Measurements from ENCODE around the gene PAPPA. TPM values are rescaled to one million over a fixed set of nuclear protein-coding genes. Genes with fewer than 3 reads are reported as not detected.

PAPPA gene
- polyA plus RNA-seq, 6 donors from 2014 or later: not detected

- Mint-ChIP-seq H3K4me3 (no peak overlapping the region), H3K9me3 (peaks cover 0 to 11% (median 3%) of the 10 kb centered on the region in 7 donors), H3K27ac (no peak overlapping the region), H3K4me1 (no peaks in the 10 kb centered on the region), H3K36me3 (no peaks in the 10 kb centered on the region), H3K27me3 (peaks cover 0 to 4% (median 0%) of the 10 kb centered on the region in 3 donors)
- no peak for ATAC-seq (ENCODE audit: low read depth in 2 of 2)
- no peak for DNase-seq
These were observed 199.4 kb downstream of the PAPPA start for GRCh38 chr9:116352958-116353357.

- DNase-seq (no peak), ATAC-seq (ENCODE audit: low read depth in 2 of 2) (no peak)
- H3K4me3 Mint-ChIP-seq: no peak overlapping the region
- H3K36me3 Mint-ChIP-seq: no peaks in the 10 kb centered on the region
- H3K27ac Mint-ChIP-seq: no peak overlapping the region
- H3K27me3 Mint-ChIP-seq: peaks cover 0 to 4% (median 0%) of the 10 kb centered on the region in 3 donors
- peaks cover 0 to 9% (median 3%) of the 10 kb centered on the region in 7 donors for H3K9me3 Mint-ChIP-seq
- no peaks in the 10 kb centered on the region for H3K4me1 Mint-ChIP-seq
These were observed 201.7 kb downstream of the PAPPA start for GRCh38 chr9:116355153-116355921.

- H3K4me3 Mint-ChIP-seq: no peak overlapping the region
- H3K27ac Mint-ChIP-seq: no peak overlapping the region
- H3K27me3 Mint-ChIP-seq: peaks cover 0 to 4% (median 0%) of the 10 kb centered on the region in 3 donors
- H3K4me1 Mint-ChIP-seq: no peaks in the 10 kb centered on the region
- no peak for ATAC-seq (ENCODE audit: low read depth in 2 of 2)
- no peaks in the 10 kb centered on the region for H3K36me3 Mint-ChIP-seq
- no peak for DNase-seq
- H3K9me3 Mint-ChIP-seq: peaks cover 0 to 7% (median 3%) of the 10 kb centered on the region in 7 donors
These were observed 204.7 kb downstream of the PAPPA start for GRCh38 chr9:116358251-116358650.

- Mint-ChIP-seq H3K4me3 (no peak overlapping the region), H3K36me3 (no peaks in the 10 kb centered on the region), H3K4me1 (no peaks in the 10 kb centered on the region), H3K9me3 (peaks cover 0 to 5% (median under 1%) of the 10 kb centered on the region in 7 donors), H3K27me3 (no peaks in the 10 kb centered on the region), H3K27ac (no peak overlapping the region)
- DNase-seq (no peak), ATAC-seq (ENCODE audit: low read depth in 2 of 2) (no peak)
These were observed 206.4 kb downstream of the PAPPA start for GRCh38 chr9:116360016-116360415.

- Mint-ChIP-seq H3K9me3 (peaks cover 0 to 4% (median 0%) of the 10 kb centered on the region in 7 donors), H3K4me1 (no peaks in the 10 kb centered on the region), H3K4me3 (no peak overlapping the region), H3K27ac (no peak overlapping the region), H3K36me3 (no peaks in the 10 kb centered on the region), H3K27me3 (no peaks in the 10 kb centered on the region)
- DNase-seq (no peak), ATAC-seq (ENCODE audit: low read depth in 2 of 2) (no peak)
These were observed 207.4 kb downstream of the PAPPA start for GRCh38 chr9:116360989-116361388.

- H3K27me3 Mint-ChIP-seq: no peaks in the 10 kb centered on the region
- peaks cover 0 to 4% (median 0%) of the 10 kb centered on the region in 7 donors for H3K9me3 Mint-ChIP-seq
- ATAC-seq (ENCODE audit: low read depth in 2 of 2) (no peak), DNase-seq (no peak)
- no peak overlapping the region for H3K27ac Mint-ChIP-seq
- H3K4me3 Mint-ChIP-seq: no peak overlapping the region
- no peaks in the 10 kb centered on the region for H3K4me1 Mint-ChIP-seq
- H3K36me3 Mint-ChIP-seq: no peaks in the 10 kb centered on the region
These were observed 208.0 kb downstream of the PAPPA start for GRCh38 chr9:116361547-116361946.

GRCh38 chr9:116362493-116362892 lies 208.9 kb downstream of the PAPPA start:
- ATAC-seq (ENCODE audit: low read depth in 2 of 2) (no peak), DNase-seq (no peak)
- no peaks in the 10 kb centered on the region for H3K36me3 Mint-ChIP-seq
- no peaks in the 10 kb centered on the region for H3K4me1 Mint-ChIP-seq
- peaks cover 0 to 4% (median 0%) of the 10 kb centered on the region in 7 donors for H3K9me3 Mint-ChIP-seq
- H3K4me3 Mint-ChIP-seq: no peak overlapping the region
- H3K27me3 Mint-ChIP-seq: no peaks in the 10 kb centered on the region
- no peak overlapping the region for H3K27ac Mint-ChIP-seq

- peak overlapping the region in 1 of 6 donors; percentile 65 for H3K27ac Mint-ChIP-seq
- no peaks in the 10 kb centered on the region for H3K27me3 Mint-ChIP-seq
- ATAC-seq (ENCODE audit: low read depth in 2 of 2) (no peak), DNase-seq (no peak)
- H3K4me1 Mint-ChIP-seq: no peaks in the 10 kb centered on the region
- H3K36me3 Mint-ChIP-seq: no peaks in the 10 kb centered on the region
- no peak overlapping the region for H3K4me3 Mint-ChIP-seq
- peaks cover 0 to 5% (median 0%) of the 10 kb centered on the region in 7 donors for H3K9me3 Mint-ChIP-seq
These were observed 211.5 kb downstream of the PAPPA start for GRCh38 chr9:116365056-116365471.

- H3K36me3 Mint-ChIP-seq: no peaks in the 10 kb centered on the region
These were observed 212.7 kb downstream of the PAPPA start for GRCh38 chr9:116366241-116366640.

GRCh38 chr9:116368680-116369079 lies 215.1 kb downstream of the PAPPA start:
- Mint-ChIP-seq H3K36me3 (no peaks in the 10 kb centered on the region), H3K4me3 (peak overlapping the region in 1 of 8 donors; percentile 24), H3K27ac (no peak overlapping the region), H3K9me3 (peaks cover 0 to 5% (median 0%) of the 10 kb centered on the region in 7 donors), H3K27me3 (no peaks in the 10 kb centered on the region), H3K4me1 (no peaks in the 10 kb centered on the region)
- no peak for DNase-seq
- ATAC-seq (ENCODE audit: low read depth in 2 of 2): no peak

More at GRCh38 chr9:116366241-116366640, 212.7 kb downstream of the PAPPA start:
- H3K9me3 Mint-ChIP-seq: peaks cover 0 to 5% (median 0%) of the 10 kb centered on the region in 7 donors
- H3K27ac Mint-ChIP-seq: no peak overlapping the region
- H3K4me1 Mint-ChIP-seq: no peaks in the 10 kb centered on the region
- H3K27me3 Mint-ChIP-seq: no peaks in the 10 kb centered on the region
- no peak overlapping the region for H3K4me3 Mint-ChIP-seq
- DNase-seq (no peak), ATAC-seq (ENCODE audit: low read depth in 2 of 2) (no peak)

GRCh38 chr9:116369706-116370105 lies 216.1 kb downstream of the PAPPA start:
- peaks cover 0 to 5% (median 3%) of the 10 kb centered on the region in 7 donors for H3K9me3 Mint-ChIP-seq
- H3K4me1 Mint-ChIP-seq: no peaks in the 10 kb centered on the region
- no peak overlapping the region for H3K4me3 Mint-ChIP-seq
- H3K27me3 Mint-ChIP-seq: no peaks in the 10 kb centered on the region
- no peaks in the 10 kb centered on the region for H3K36me3 Mint-ChIP-seq
- no peak overlapping the region for H3K27ac Mint-ChIP-seq
- ATAC-seq (ENCODE audit: low read depth in 2 of 2) (no peak), DNase-seq (no peak)

- no peak overlapping the region for H3K27ac Mint-ChIP-seq
- no peaks in the 10 kb centered on the region for H3K27me3 Mint-ChIP-seq
- no peak for DNase-seq
- peaks cover 0 to 5% (median 3%) of the 10 kb centered on the region in 7 donors for H3K9me3 Mint-ChIP-seq
- H3K36me3 Mint-ChIP-seq: no peaks in the 10 kb centered on the region
- no peak overlapping the region for H3K4me3 Mint-ChIP-seq
- no peak for ATAC-seq (ENCODE audit: low read depth in 2 of 2)
- H3K4me1 Mint-ChIP-seq: no peaks in the 10 kb centered on the region
These were observed 217.0 kb downstream of the PAPPA start for GRCh38 chr9:116370556-116370955.

- Mint-ChIP-seq H3K9me3 (peaks cover 0 to 5% (median 3%) of the 10 kb centered on the region in 7 donors), H3K4me3 (no peak overlapping the region), H3K27me3 (no peaks in the 10 kb centered on the region), H3K36me3 (no peaks in the 10 kb centered on the region), H3K27ac (no peak overlapping the region), H3K4me1 (no peaks in the 10 kb centered on the region)
- DNase-seq (no peak), ATAC-seq (ENCODE audit: low read depth in 2 of 2) (no peak)
These were observed 218.6 kb downstream of the PAPPA start for GRCh38 chr9:116372081-116372673.

- H3K4me3 Mint-ChIP-seq: no peak overlapping the region
These were observed 219.2 kb downstream of the PAPPA start for GRCh38 chr9:116372786-116373185.

More at GRCh38 chr9:116372786-116373185, 219.2 kb downstream of the PAPPA start:
- ATAC-seq (ENCODE audit: low read depth in 2 of 2) (no peak), DNase-seq (no peak)
- Mint-ChIP-seq H3K36me3 (no peaks in the 10 kb centered on the region), H3K4me1 (no peaks in the 10 kb centered on the region), H3K27ac (no peak overlapping the region), H3K9me3 (peaks cover 0 to 5% (median 3%) of the 10 kb centered on the region in 7 donors), H3K27me3 (no peaks in the 10 kb centered on the region)
